ENCODE results near the gene STK11IP.

DNA sequence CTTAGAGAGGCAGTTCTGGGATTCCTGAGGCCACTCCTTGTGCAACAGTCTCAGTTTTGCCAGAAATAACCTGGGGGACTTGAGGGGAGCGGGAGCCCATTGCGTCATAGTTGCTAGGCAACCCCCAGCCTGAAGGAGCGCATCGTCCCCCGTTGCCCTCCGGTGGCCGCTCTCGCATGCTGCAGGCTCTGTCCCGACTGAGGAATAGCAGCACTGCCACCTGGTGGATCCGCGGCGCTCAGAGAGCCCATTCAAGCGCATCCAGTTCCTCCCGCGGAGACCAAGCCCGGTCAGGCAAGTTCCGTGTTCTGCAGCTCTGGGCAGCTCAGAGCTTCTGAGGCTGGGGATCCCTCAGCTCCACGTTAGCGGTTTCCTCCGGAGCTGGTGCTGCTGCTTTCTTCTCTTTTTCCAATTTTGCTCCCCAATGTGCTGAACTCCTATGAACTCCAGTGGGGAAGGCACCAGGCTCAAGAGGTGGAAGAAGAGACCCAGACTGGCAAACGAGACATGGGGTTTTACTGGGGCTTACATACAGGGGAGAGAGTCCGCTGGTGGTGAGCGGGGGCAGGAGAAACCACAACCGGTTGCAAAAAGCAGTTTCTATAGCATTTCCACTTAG, 44.9 kb downstream of the STK11IP start:
- TF ChIP-seq GATA2 (IDR thresholded peaks at IDR 0.05; ENCODE audit: low read depth, low read length) (no peak), GATA3 (IDR thresholded peaks at IDR 0.05; ENCODE audit: low read depth, low read length) (no peak)
